ENCODE data around the gene E2F4. TPM values are rescaled to one million over a fixed set of nuclear protein-coding genes. Genes with fewer than 3 reads are reported as not detected.

The E2F4 gene
- total RNA-seq, 1 experiment from 2014 or later: 74.5 TPM

GRCh38 chr16:67169011-67169451, 22.9 kb upstream of the E2F4 start:
- DNase-seq (ENCODE audit: low read depth, low spot score) (no peak), ATAC-seq (no peak)
- Histone ChIP-seq H3K36me3 (ENCODE audit: control insufficient read depth, insufficient read depth, low read length) (no peaks in the 10 kb centered on the region; the same call in 1 of the 2 replicates), H3K27ac (ENCODE audit: low read length) (no peak overlapping the region), H3K4me1 (ENCODE audit: control insufficient read depth, insufficient read depth, low read length) (peaks cover 18% of the 10 kb centered on the region), H3K27me3 (ENCODE audit: control insufficient read depth, insufficient read depth, low read length) (no peaks in the 10 kb centered on the region), H3K9me3 (ENCODE audit: control insufficient read depth, insufficient read depth, low read depth, low read length) (no peaks in the 10 kb centered on the region), H3K4me3 (ENCODE audit: low read depth in 2 of 2, low read length in 2 of 2) (no peak overlapping the region)
- CTCF ChIA-PET: no interaction called here
- POLR2A ChIA-PET: no interaction called here
- no TSS peak for BruUV-seq (replicated peaks)
- TF ChIP-seq REST (IDR thresholded peaks at IDR 0.05; ENCODE audit: insufficient read depth in 1 of 2, low read depth in 2 of 2, low read length in 1 of 2): peak in 1 of 2 experiments; percentile 60; a peak in 2 of 4 replicates
- TF ChIP-seq, protein P1, sequence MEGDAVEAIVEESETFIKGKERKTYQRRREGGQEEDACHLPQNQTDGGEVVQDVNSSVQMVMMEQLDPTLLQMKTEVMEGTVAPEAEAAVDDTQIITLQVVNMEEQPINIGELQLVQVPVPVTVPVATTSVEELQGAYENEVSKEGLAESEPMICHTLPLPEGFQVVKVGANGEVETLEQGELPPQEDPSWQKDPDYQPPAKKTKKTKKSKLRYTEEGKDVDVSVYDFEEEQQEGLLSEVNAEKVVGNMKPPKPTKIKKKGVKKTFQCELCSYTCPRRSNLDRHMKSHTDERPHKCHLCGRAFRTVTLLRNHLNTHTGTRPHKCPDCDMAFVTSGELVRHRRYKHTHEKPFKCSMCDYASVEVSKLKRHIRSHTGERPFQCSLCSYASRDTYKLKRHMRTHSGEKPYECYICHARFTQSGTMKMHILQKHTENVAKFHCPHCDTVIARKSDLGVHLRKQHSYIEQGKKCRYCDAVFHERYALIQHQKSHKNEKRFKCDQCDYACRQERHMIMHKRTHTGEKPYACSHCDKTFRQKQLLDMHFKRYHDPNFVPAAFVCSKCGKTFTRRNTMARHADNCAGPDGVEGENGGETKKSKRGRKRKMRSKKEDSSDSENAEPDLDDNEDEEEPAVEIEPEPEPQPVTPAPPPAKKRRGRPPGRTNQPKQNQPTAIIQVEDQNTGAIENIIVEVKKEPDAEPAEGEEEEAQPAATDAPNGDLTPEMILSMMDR (IDR thresholded peaks at IDR 0.05): no peak
- in situ Hi-C loops (cut with HindIII; ENCODE audit: low pct_unique_long_range_greater_than_20kb, low sequenced_read_pairs): no loop called here
- intact Hi-C loops (cut with micrococcal nuclease; ENCODE audit: unreplicated experiment): no loop called here

DNA sequence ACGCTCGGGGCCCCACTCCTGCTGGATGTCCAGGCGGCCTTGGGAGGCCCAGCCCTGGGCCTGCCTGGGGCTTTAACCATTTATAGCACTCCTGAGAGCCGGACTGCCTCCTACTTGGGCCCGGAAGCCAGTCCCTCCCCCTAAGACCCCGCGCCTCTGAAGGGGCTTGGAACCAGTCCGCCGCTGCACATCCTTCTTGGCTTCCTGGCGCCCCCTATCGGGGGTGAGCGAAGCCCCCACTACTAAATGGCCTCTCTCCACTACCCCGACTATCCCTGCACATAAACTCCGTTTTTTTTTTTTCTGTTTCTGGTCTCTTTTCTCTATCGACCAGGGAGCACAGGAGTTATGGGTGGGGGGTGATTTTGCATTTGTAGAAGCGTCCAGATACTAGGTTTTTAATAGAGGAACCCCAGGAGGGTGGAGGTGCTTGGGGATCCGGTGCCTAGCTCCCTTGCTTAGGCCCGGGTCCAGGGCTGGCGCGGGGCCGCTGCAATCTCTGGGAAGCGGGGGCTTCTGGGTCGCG, 22.2 kb upstream of the E2F4 start:
- POLR2A ChIA-PET: no interaction called here
- CTCF ChIA-PET: interaction anchor here (0.6 kb wide), 1 partner anchor 14 kb away, joined by 3 read pairs; no protein-coding TSS in a partner anchor
- Histone ChIP-seq H3K36me3 (ENCODE audit: control insufficient read depth, insufficient read depth, low read length) (no peaks in the 10 kb centered on the region; the same call in 1 of the 2 replicates), H3K27ac (ENCODE audit: low read length) (peak overlapping the region; percentile 83), H3K4me3 (ENCODE audit: low read depth in 2 of 2, low read length in 2 of 2) (peak overlapping the region; percentile 38 to 57), H3K27me3 (ENCODE audit: control insufficient read depth, insufficient read depth, low read length) (no peaks in the 10 kb centered on the region), H3K9me3 (ENCODE audit: control insufficient read depth, insufficient read depth, low read depth, low read length) (no peaks in the 10 kb centered on the region), H3K4me1 (ENCODE audit: control insufficient read depth, insufficient read depth, low read length) (peaks cover 18% of the 10 kb centered on the region)
- in situ Hi-C loops (cut with HindIII; ENCODE audit: low pct_unique_long_range_greater_than_20kb, low sequenced_read_pairs) (no loop called here), intact Hi-C loops (cut with micrococcal nuclease; ENCODE audit: unreplicated experiment) (no loop called here)
- no peak for TF ChIP-seq SIN3A (IDR thresholded peaks at IDR 0.05; ENCODE audit: borderline replicate concordance, insufficient read depth, low read depth, low read length)
- TF ChIP-seq, protein P1 (IDR thresholded peaks at IDR 0.05): peak; percentile 80
- BruUV-seq (replicated peaks): no TSS peak
- DNase-seq (ENCODE audit: low read depth, low spot score) (no peak), ATAC-seq (no peak)

All from Panc1 (cell line).